ENCODE data around the gene CDH16. TPM values are rescaled to one million over a fixed set of nuclear protein-coding genes. Genes with fewer than 3 reads are reported as not detected.

CDH16 gene
- total RNA-seq, 1 donor from 2014 or later: not detected

- no peak for TF ChIP-seq CTCF (IDR thresholded peaks at IDR 0.05; ENCODE audit: unreplicated experiment)
- Mint-ChIP-seq H3K36me3 (no peaks in the 10 kb centered on the region), H3K4me3 (no peak overlapping the region), H3K27me3 (ENCODE audit: low read depth) (no peaks in the 10 kb centered on the region), H3K9me3 (no peaks in the 10 kb centered on the region), H3K4me1 (peaks cover 13% of the 10 kb centered on the region), H3K27ac (no peak overlapping the region)
- no peak for DNase-seq (ENCODE audit: low spot score in 2 of 2, unreplicated experiment in 2 of 2)
These were observed 49.3 kb downstream of the CDH16 start for GRCh38 chr16:66869424-66869823.

GRCh38 chr16:66863707-66864106, 55.0 kb downstream of the CDH16 start:
- DNase-seq (ENCODE audit: low spot score in 2 of 2, unreplicated experiment in 2 of 2): no peak
- Mint-ChIP-seq H3K4me3 (no peak overlapping the region), H3K9me3 (no peaks in the 10 kb centered on the region), H3K36me3 (no peaks in the 10 kb centered on the region), H3K4me1 (peaks cover 3% of the 10 kb centered on the region), H3K27me3 (ENCODE audit: low read depth) (no peaks in the 10 kb centered on the region), H3K27ac (no peak overlapping the region)
- no peak for TF ChIP-seq CTCF (IDR thresholded peaks at IDR 0.05; ENCODE audit: unreplicated experiment)

GRCh38 chr16:66862023-66862520, 56.6 kb downstream of the CDH16 start:
- Mint-ChIP-seq H3K27me3 (ENCODE audit: low read depth) (no peaks in the 10 kb centered on the region), H3K27ac (no peak overlapping the region), H3K4me1 (peaks cover 7% of the 10 kb centered on the region), H3K36me3 (no peaks in the 10 kb centered on the region), H3K9me3 (no peaks in the 10 kb centered on the region), H3K4me3 (no peak overlapping the region)
- no peak for DNase-seq (ENCODE audit: low spot score in 2 of 2, unreplicated experiment in 2 of 2)
- TF ChIP-seq CTCF (IDR thresholded peaks at IDR 0.05; ENCODE audit: unreplicated experiment): no peak

GRCh38 chr16:66859397-66860068, 59.2 kb downstream of the CDH16 start:
- Mint-ChIP-seq H3K36me3 (no peaks in the 10 kb centered on the region), H3K4me1 (peaks cover 8% of the 10 kb centered on the region), H3K27ac (no peak overlapping the region), H3K4me3 (no peak overlapping the region), H3K9me3 (no peaks in the 10 kb centered on the region), H3K27me3 (ENCODE audit: low read depth) (no peaks in the 10 kb centered on the region)
- no peak for TF ChIP-seq CTCF (IDR thresholded peaks at IDR 0.05; ENCODE audit: unreplicated experiment)
- no peak for DNase-seq (ENCODE audit: low spot score in 2 of 2, unreplicated experiment in 2 of 2)

GRCh38 chr16:66858740-66859396, 59.8 kb downstream of the CDH16 start:
- Mint-ChIP-seq H3K9me3 (no peaks in the 10 kb centered on the region), H3K27me3 (ENCODE audit: low read depth) (no peaks in the 10 kb centered on the region), H3K4me3 (no peak overlapping the region), H3K36me3 (no peaks in the 10 kb centered on the region), H3K27ac (no peak overlapping the region), H3K4me1 (peaks cover 8% of the 10 kb centered on the region)
- no peak for TF ChIP-seq CTCF (IDR thresholded peaks at IDR 0.05; ENCODE audit: unreplicated experiment)
- DNase-seq (ENCODE audit: low spot score in 2 of 2, unreplicated experiment in 2 of 2): no peak

Other genes with a start within 250 kb of the CDH16 start
- 60.1 to 63.4 TPM (median 60.8 TPM) in 3 replicates for gene CMTM4, start 222.1 kb downstream of the CDH16 start, total RNA-seq
- 145 to 157 TPM (median 150 TPM) in 3 replicates for gene DYNC1LI2, start 167.3 kb downstream of the CDH16 start, total RNA-seq
- gene TERB1, start 117.3 kb downstream of the CDH16 start, total RNA-seq: 0.18 to 0.49 TPM (median 0.34 TPM) in 3 replicates
- 78.8 to 84.4 TPM (median 80.3 TPM) in 3 replicates for gene NAE1, start 87.9 kb downstream of the CDH16 start, total RNA-seq
- not detected in 3 replicates for gene CA7, start 74.5 kb downstream of the CDH16 start, total RNA-seq
- 16.7 to 17.4 TPM (median 16.9 TPM) in 3 replicates for gene PDP2, start 38.4 kb downstream of the CDH16 start, total RNA-seq
- gene RRAD, start 6.7 kb upstream of the CDH16 start, total RNA-seq: 2.7 to 3.7 TPM (median 2.9 TPM) in 3 replicates
- gene CIAO2B, start 15.5 kb upstream of the CDH16 start, total RNA-seq: 52.1 to 56.1 TPM (median 54.5 TPM) in 3 replicates
- gene CES2, start 16.6 kb upstream of the CDH16 start, total RNA-seq: 52.0 to 53.4 TPM (median 52.5 TPM) in 3 replicates
- gene CES3, start 42.4 kb upstream of the CDH16 start, total RNA-seq: 4.8 to 5.4 TPM (median 5.1 TPM) in 3 replicates
- gene CES4A, start 69.7 kb upstream of the CDH16 start, total RNA-seq: 15.9 to 19.6 TPM (median 18.5 TPM) in 3 replicates
- 69.3 to 82.6 TPM (median 74.6 TPM) in 3 replicates for gene CBFB, start 110.3 kb upstream of the CDH16 start, total RNA-seq
- 20.9 to 22.4 TPM (median 21.5 TPM) in 3 replicates for gene PHAF1, start 191.1 kb upstream of the CDH16 start, total RNA-seq
- gene B3GNT9, start 232.1 kb upstream of the CDH16 start, total RNA-seq: 20.1 to 21.4 TPM (median 20.6 TPM) in 3 replicates
- gene TRADD, start 241.0 kb upstream of the CDH16 start, total RNA-seq: 7.2 to 7.8 TPM (median 7.8 TPM) in 3 replicates
- gene FBXL8, start 241.1 kb upstream of the CDH16 start, total RNA-seq: 8.1 to 8.9 TPM (median 8.2 TPM) in 3 replicates
- gene HSF4, start 245.9 kb upstream of the CDH16 start, total RNA-seq: 10.7 to 14.2 TPM (median 13.1 TPM) in 3 replicates